Activated CD8-positive, alpha-beta T cell treated with anti-CD3 and anti-CD28 coated beads for 36 hours (primary cell): ENCODE data around the gene CTNNA3. TPM values are rescaled to one million over a fixed set of nuclear protein-coding genes. Genes with fewer than 3 reads are reported as not detected.

Experiments
- ATAC-seq: fragments of 200-7000 bp; cut with Tn5 transposase; one replicate; pipeline ENCODE4 v1.10.0; 2021; ENCODE audit warnings: mild to moderate bottlenecking, moderate library complexity
- CTCF ChIA-PET: fragments of 350-600 bp; sonication (Branson Sonifier 250); formaldehyde crosslinking; loops from one replicate; lab custom pipeline; 2021; ENCODE audit warnings: antibody characterized with exemption; lab: Charles Lee
- POLR2A ChIA-PET: fragments of 350-600 bp; sonication (Branson Sonifier 250); formaldehyde crosslinking; loops from one replicate; lab custom pipeline; 2021; ENCODE audit warnings: antibody characterized with exemption; lab: Charles Lee
- DNase-seq: peaks from one replicate; pipeline ENCODE4 v3.0.0-alpha.2; 2020
- H3K27ac Mint-ChIP-seq: one replicate; pipeline ENCODE4 v1.8.0; 2021; ENCODE audit warnings: mild to moderate bottlenecking, mixed read lengths
- H3K27me3 Mint-ChIP-seq: one replicate; pipeline ENCODE4 v1.8.0; 2021; ENCODE audit warnings: mixed read lengths
- H3K36me3 Mint-ChIP-seq: one replicate; pipeline ENCODE4 v1.8.0; 2021; ENCODE audit warnings: low read depth, mixed read lengths
- H3K4me1 Mint-ChIP-seq: one replicate; pipeline ENCODE4 v1.8.0; 2021; ENCODE audit warnings: low read depth, mixed read lengths
- H3K4me3 Mint-ChIP-seq: one replicate; pipeline ENCODE4 v1.8.0; 2021; ENCODE audit warnings: mild to moderate bottlenecking, moderate library complexity, mixed read lengths
- H3K9me3 Mint-ChIP-seq: one replicate; pipeline ENCODE4 v1.8.0; 2021; ENCODE audit warnings: mixed read lengths
- intact Hi-C: fragments of 100-400 bp; cut with micrococcal nuclease; formaldehyde crosslinking; loops from one replicate; pipeline ENCODE4 v1.10.0; 2022
- total RNA-seq, 2 experiments: library from RNA; stranded (reverse); gene quantifications; one replicate each; pipeline ENCODE4 v1.2.3, GENCODE V29; 2021
- TF ChIP-seq, protein P1 (sequence below): fragments of 200-600 bp; IDR thresholded peaks from one replicate; pipeline ENCODE4 v1.8.0; 2022; ENCODE audit warnings: antibody characterized with exemption, mild to moderate bottlenecking

CTNNA3 gene
- total RNA-seq, 2 experiments from 2014 or later: not detected

GRCh38 chr10:67004690-67005089, 691.3 kb downstream of the CTNNA3 start:
- Mint-ChIP-seq H3K27ac (no peak overlapping the region), H3K36me3 (no peaks in the 10 kb centered on the region), H3K9me3 (no peaks in the 10 kb centered on the region), H3K27me3 (no peaks in the 10 kb centered on the region), H3K4me1 (no peaks in the 10 kb centered on the region), H3K4me3 (no peak overlapping the region)
- ChIA-PET CTCF (no interaction called here), POLR2A (no interaction called here)
- TF ChIP-seq, protein P1, sequence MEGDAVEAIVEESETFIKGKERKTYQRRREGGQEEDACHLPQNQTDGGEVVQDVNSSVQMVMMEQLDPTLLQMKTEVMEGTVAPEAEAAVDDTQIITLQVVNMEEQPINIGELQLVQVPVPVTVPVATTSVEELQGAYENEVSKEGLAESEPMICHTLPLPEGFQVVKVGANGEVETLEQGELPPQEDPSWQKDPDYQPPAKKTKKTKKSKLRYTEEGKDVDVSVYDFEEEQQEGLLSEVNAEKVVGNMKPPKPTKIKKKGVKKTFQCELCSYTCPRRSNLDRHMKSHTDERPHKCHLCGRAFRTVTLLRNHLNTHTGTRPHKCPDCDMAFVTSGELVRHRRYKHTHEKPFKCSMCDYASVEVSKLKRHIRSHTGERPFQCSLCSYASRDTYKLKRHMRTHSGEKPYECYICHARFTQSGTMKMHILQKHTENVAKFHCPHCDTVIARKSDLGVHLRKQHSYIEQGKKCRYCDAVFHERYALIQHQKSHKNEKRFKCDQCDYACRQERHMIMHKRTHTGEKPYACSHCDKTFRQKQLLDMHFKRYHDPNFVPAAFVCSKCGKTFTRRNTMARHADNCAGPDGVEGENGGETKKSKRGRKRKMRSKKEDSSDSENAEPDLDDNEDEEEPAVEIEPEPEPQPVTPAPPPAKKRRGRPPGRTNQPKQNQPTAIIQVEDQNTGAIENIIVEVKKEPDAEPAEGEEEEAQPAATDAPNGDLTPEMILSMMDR: no peak
- ATAC-seq: no peak
- DNase-seq: no peak
- intact Hi-C loops: no loop called here

- H3K4me3 Mint-ChIP-seq: no peak overlapping the region
- TF ChIP-seq, protein P1: no peak
- no peaks in the 10 kb centered on the region for H3K9me3 Mint-ChIP-seq
- ChIA-PET CTCF (no interaction called here), POLR2A (no interaction called here)
- ATAC-seq: no peak
- no peaks in the 10 kb centered on the region for H3K36me3 Mint-ChIP-seq
- intact Hi-C loops: no loop called here
- no peaks in the 10 kb centered on the region for H3K27me3 Mint-ChIP-seq
- no peak overlapping the region for H3K27ac Mint-ChIP-seq
- H3K4me1 Mint-ChIP-seq: no peaks in the 10 kb centered on the region
- no peak for DNase-seq
These were observed 696.0 kb downstream of the CTNNA3 start for GRCh38 chr10:66999762-67000545.

- Mint-ChIP-seq H3K36me3 (no peaks in the 10 kb centered on the region), H3K27ac (no peak overlapping the region), H3K4me3 (no peak overlapping the region), H3K27me3 (no peaks in the 10 kb centered on the region), H3K9me3 (no peaks in the 10 kb centered on the region), H3K4me1 (no peaks in the 10 kb centered on the region)
- DNase-seq (no peak), ATAC-seq (no peak)
- intact Hi-C loops: no loop called here
- ChIA-PET POLR2A (no interaction called here), CTCF (no interaction called here)
- TF ChIP-seq, protein P1: no peak
These were observed 699.0 kb downstream of the CTNNA3 start for GRCh38 chr10:66996996-66997395.

GRCh38 chr10:66990143-66990830, 705.7 kb downstream of the CTNNA3 start:
- no peaks in the 10 kb centered on the region for H3K4me1 Mint-ChIP-seq
- TF ChIP-seq, protein P1: no peak
- no peaks in the 10 kb centered on the region for H3K36me3 Mint-ChIP-seq
- DNase-seq (no peak), ATAC-seq (no peak)
- intact Hi-C loops: no loop called here
- H3K27ac Mint-ChIP-seq: no peak overlapping the region
- H3K27me3 Mint-ChIP-seq: no peaks in the 10 kb centered on the region
- ChIA-PET POLR2A (no interaction called here), CTCF (no interaction called here)
- H3K4me3 Mint-ChIP-seq: no peak overlapping the region
- peaks cover 1% of the 10 kb centered on the region for H3K9me3 Mint-ChIP-seq

DNA sequence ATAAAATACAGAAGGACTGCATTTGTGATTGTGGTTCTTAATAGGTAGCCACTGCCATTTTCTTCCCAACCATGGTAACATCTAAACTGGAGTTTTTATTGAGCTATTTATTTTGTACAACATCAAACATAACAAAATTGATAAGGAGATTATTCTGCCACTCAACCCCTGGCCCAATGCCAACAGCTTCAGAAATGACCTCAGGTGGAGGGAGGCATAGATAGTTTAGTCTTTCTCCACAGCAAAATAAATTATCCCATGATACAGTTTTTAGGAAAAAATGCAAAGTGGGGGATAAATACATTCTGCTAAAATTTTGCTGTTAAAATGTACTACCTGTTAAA, 712.5 kb downstream of the CTNNA3 start:
- H3K27ac Mint-ChIP-seq: no peak overlapping the region
- TF ChIP-seq, protein P1: no peak
- CTCF ChIA-PET: no interaction called here

More for the DNA sequence above, 712.5 kb downstream of the CTNNA3 start:
- ATAC-seq: no peak
- intact Hi-C loops: no loop called here
- Mint-ChIP-seq H3K36me3 (no peaks in the 10 kb centered on the region), H3K4me3 (no peak overlapping the region), H3K4me1 (no peaks in the 10 kb centered on the region), H3K27me3 (no peaks in the 10 kb centered on the region), H3K9me3 (peaks cover 4% of the 10 kb centered on the region)
- DNase-seq: no peak
- POLR2A ChIA-PET: no interaction called here
